ENCODE data around the gene H2BK1.

The H2BK1 gene

GRCh38 chr7:151246851-151247580, 36.7 kb upstream of the H2BK1 start:
- Histone ChIP-seq H3K4me1 (ENCODE audit: insufficient read depth, low read length) (peaks cover 64% of the 10 kb centered on the region), H3K9ac (ENCODE audit: low read depth, low read length) (no peak overlapping the region), H2AFZ (ENCODE audit: low read depth, low read length) (no peak overlapping the region), H3K9me3 (ENCODE audit: insufficient read depth, low read length, severe bottlenecking) (no peaks in the 10 kb centered on the region), H3K27ac (ENCODE audit: low read length) (no peak overlapping the region), H3K79me2 (ENCODE audit: insufficient read depth, low read length) (no peaks in the 10 kb centered on the region), H3K4me2 (ENCODE audit: insufficient read depth, low read length) (no peak overlapping the region), H3K27me3 (ENCODE audit: insufficient read depth, low read length, poor library complexity) (peaks cover 76% of the 10 kb centered on the region), H4K20me1 (ENCODE audit: insufficient read depth, low read length) (peaks cover 31% of the 10 kb centered on the region), H3K36me3 (ENCODE audit: insufficient read depth, low read length) (no peaks in the 10 kb centered on the region), H3K4me3 (ENCODE audit: low read depth in 1 of 2, low read length in 2 of 2) (no peak overlapping the region)
- no peak for DNase-seq
- no peak for TF ChIP-seq CTCF (IDR thresholded peaks at IDR 0.05; ENCODE audit: borderline replicate concordance, extremely low read depth, low read length, poor library complexity, severe bottlenecking)
- TF ChIP-seq EZH2 (IDR thresholded peaks at IDR 0.05; ENCODE audit: borderline replicate concordance, low read depth, low read length, severe bottlenecking) = no peak
- no peak for ATAC-seq (ENCODE audit: insufficient read depth, low read depth)

DNA sequence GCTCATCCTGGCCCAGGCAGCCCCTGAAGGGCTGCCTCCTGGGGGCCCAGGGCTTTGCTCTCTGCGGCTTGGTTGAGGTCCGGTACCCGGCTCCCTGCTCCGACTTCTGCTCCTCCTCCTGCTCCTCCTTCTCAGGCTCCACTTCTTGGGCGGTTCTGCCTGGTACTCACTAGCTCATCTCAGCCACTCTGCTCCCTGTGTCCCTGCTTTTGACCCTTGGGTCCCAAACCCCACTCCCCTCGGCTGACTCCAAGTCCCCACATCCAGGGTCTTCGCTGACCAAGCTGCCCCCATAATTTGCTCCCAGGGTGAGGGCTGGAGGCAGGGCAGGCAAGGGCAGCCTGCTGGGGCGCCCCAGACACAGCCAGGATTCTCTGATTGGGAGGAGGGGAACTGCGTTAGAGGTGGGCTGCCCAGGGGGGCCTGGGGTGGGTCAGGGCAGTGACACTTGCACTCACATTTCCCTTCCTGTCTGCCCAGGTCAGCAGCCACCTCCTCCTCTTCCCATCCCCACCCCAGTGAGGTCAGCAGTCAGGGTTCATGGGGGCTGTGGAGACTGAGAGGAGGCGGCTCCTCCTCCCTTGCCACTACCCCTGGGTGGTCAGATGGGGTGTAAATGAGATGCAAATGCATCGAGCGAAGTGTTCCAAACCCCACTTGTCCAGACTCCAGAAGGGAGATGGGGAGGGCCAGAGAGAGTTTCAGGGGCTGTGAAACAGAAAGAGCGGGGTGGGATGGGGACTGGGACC, 36.0 kb upstream of the H2BK1 start:
- Histone ChIP-seq H3K4me2 (ENCODE audit: insufficient read depth, low read length) (no peak overlapping the region), H3K27ac (ENCODE audit: low read length) (no peak overlapping the region), H3K4me1 (ENCODE audit: insufficient read depth, low read length) (peaks cover 61% of the 10 kb centered on the region), H4K20me1 (ENCODE audit: insufficient read depth, low read length) (peaks cover 31% of the 10 kb centered on the region), H3K9me3 (ENCODE audit: insufficient read depth, low read length, severe bottlenecking) (no peaks in the 10 kb centered on the region), H3K9ac (ENCODE audit: low read depth, low read length) (no peak overlapping the region), H3K27me3 (ENCODE audit: insufficient read depth, low read length, poor library complexity) (peaks cover 69% of the 10 kb centered on the region), H3K4me3 (ENCODE audit: low read depth in 1 of 2, low read length in 2 of 2) (no peak overlapping the region), H3K36me3 (ENCODE audit: insufficient read depth, low read length) (no peaks in the 10 kb centered on the region), H3K79me2 (ENCODE audit: insufficient read depth, low read length) (no peaks in the 10 kb centered on the region), H2AFZ (ENCODE audit: low read depth, low read length) (no peak overlapping the region)
- DNase-seq = no peak
- TF ChIP-seq EZH2 (IDR thresholded peaks at IDR 0.05; ENCODE audit: borderline replicate concordance, low read depth, low read length, severe bottlenecking) (no peak), CTCF (IDR thresholded peaks at IDR 0.05; ENCODE audit: borderline replicate concordance, extremely low read depth, low read length, poor library complexity, severe bottlenecking) (no peak)
- ATAC-seq (ENCODE audit: insufficient read depth, low read depth) = no peak

GRCh38 chr7:151245360-151246101, 35.2 kb upstream of the H2BK1 start:
- Histone ChIP-seq H3K4me3 (ENCODE audit: low read depth in 1 of 2, low read length in 2 of 2) (no peak overlapping the region), H2AFZ (ENCODE audit: low read depth, low read length) (no peak overlapping the region), H3K27ac (ENCODE audit: low read length) (no peak overlapping the region), H3K36me3 (ENCODE audit: insufficient read depth, low read length) (no peaks in the 10 kb centered on the region), H3K27me3 (ENCODE audit: insufficient read depth, low read length, poor library complexity) (peaks cover 62% of the 10 kb centered on the region), H4K20me1 (ENCODE audit: insufficient read depth, low read length) (peaks cover 26% of the 10 kb centered on the region), H3K4me1 (ENCODE audit: insufficient read depth, low read length) (peaks cover 56% of the 10 kb centered on the region), H3K79me2 (ENCODE audit: insufficient read depth, low read length) (no peaks in the 10 kb centered on the region), H3K4me2 (ENCODE audit: insufficient read depth, low read length) (peak overlapping the region; percentile 31), H3K9ac (ENCODE audit: low read depth, low read length) (no peak overlapping the region), H3K9me3 (ENCODE audit: insufficient read depth, low read length, severe bottlenecking) (no peaks in the 10 kb centered on the region)
- ATAC-seq (ENCODE audit: insufficient read depth, low read depth) (peak; percentile 50), DNase-seq (peak; percentile 57)
- TF ChIP-seq EZH2 (IDR thresholded peaks at IDR 0.05; ENCODE audit: borderline replicate concordance, low read depth, low read length, severe bottlenecking) = no peak
- TF ChIP-seq CTCF (IDR thresholded peaks at IDR 0.05; ENCODE audit: borderline replicate concordance, extremely low read depth, low read length, poor library complexity, severe bottlenecking) = peak; percentile 52

All from DND-41 (cell line).